Stimulated activated naive CD8-positive, alpha-beta T cell treated with anti-CD3 and anti-CD28 coated beads, Interleukin-15, amount 100 ng/mL, for 72 hours (primary cell): ENCODE data around the gene FGFRL1.
"Not testable (repeated sequence)": the region's sequence is repeated elsewhere in the genome, so short reads cannot be mapped to it uniquely, and the experiment has no call there.

Experiments used
- ATAC-seq: fragments of 150-1000 bp; cut with Tn5 transposase; 2 replicates; pipeline ENCODE4 v1.10.0; 2021; ENCODE audit warnings: mild to moderate bottlenecking, moderate library complexity
- DNase-seq, 2 donors: peaks; one replicate each; pipeline ENCODE4 v3.0.0; 2021 to 2022
- H3K27ac Mint-ChIP-seq, 2 donors: one replicate each; pipeline ENCODE4 v1.8.0; 2022; ENCODE audit warnings: mild to moderate bottlenecking in 2 of 2, mixed read lengths in 2 of 2, moderate library complexity in 2 of 2
- H3K27me3 Mint-ChIP-seq: one replicate; pipeline ENCODE4 v1.8.0; 2022; ENCODE audit warnings: mixed read lengths
- H3K4me1 Mint-ChIP-seq: one replicate; pipeline ENCODE4 v1.8.0; 2022; ENCODE audit warnings: mild to moderate bottlenecking, mixed read lengths
- H3K4me3 Mint-ChIP-seq, 2 donors: one replicate each; pipeline ENCODE4 v1.8.0; 2022; ENCODE audit warnings: mild to moderate bottlenecking in 2 of 2, mixed read lengths in 2 of 2, moderate library complexity in 1 of 2
- H3K9me3 Mint-ChIP-seq, 2 donors: one replicate each; pipeline ENCODE4 v1.8.0; 2022; ENCODE audit warnings: mixed read lengths in 2 of 2

Gene FGFRL1

DNA sequence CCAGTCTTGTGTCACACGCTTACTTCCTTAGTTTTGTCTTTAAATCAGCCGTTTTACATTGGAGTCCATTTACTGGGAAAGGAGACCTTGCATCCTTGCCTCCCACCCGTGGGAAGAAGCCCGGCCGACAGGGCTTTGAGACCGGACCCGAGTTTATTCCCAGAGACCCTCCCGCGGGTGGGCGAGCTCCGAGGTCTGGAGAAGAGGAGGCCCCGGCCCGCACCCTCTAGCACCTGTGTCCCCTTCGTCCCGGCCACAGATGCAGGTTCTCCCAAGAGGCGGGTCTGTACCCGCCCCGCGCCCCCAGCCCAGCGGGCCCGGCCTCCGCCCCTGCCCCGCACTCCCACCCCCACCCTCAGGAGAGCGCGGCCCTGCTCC, 14.4 kb upstream of the FGFRL1 start:
- no peak for DNase-seq
- no peak overlapping the region for H3K27ac Mint-ChIP-seq
- ATAC-seq, result peak; percentile 8
- no peaks in the 10 kb centered on the region for H3K9me3 Mint-ChIP-seq
- peak overlapping the region in 1 of 2 donors; percentile 46 for H3K4me3 Mint-ChIP-seq
- H3K4me1 Mint-ChIP-seq, result peaks cover 21% of the 10 kb centered on the region
- H3K27me3 Mint-ChIP-seq, result peaks cover 65% of the 10 kb centered on the region

- no peak for DNase-seq
- Mint-ChIP-seq H3K9me3 (no peaks in the 10 kb centered on the region), H3K27me3 (peaks cover 70% of the 10 kb centered on the region), H3K4me3 (peak overlapping the region in 1 of 2 donors; percentile 41), H3K27ac (no peak overlapping the region), H3K4me1 (peaks cover 21% of the 10 kb centered on the region)
- peak; percentile 40 for ATAC-seq
Measured at GRCh38 chr4:997375-998071, 13.9 kb upstream of the FGFRL1 start.

GRCh38 chr4:998096-998691, 13.2 kb upstream of the FGFRL1 start:
- Mint-ChIP-seq H3K27ac (no peak overlapping the region), H3K9me3 (no peaks in the 10 kb centered on the region), H3K27me3 (peaks cover 72% of the 10 kb centered on the region), H3K4me3 (peak overlapping the region; percentile 41 to 54), H3K4me1 (peaks cover 21% of the 10 kb centered on the region)
- ATAC-seq (no peak), DNase-seq (no peak)

DNA sequence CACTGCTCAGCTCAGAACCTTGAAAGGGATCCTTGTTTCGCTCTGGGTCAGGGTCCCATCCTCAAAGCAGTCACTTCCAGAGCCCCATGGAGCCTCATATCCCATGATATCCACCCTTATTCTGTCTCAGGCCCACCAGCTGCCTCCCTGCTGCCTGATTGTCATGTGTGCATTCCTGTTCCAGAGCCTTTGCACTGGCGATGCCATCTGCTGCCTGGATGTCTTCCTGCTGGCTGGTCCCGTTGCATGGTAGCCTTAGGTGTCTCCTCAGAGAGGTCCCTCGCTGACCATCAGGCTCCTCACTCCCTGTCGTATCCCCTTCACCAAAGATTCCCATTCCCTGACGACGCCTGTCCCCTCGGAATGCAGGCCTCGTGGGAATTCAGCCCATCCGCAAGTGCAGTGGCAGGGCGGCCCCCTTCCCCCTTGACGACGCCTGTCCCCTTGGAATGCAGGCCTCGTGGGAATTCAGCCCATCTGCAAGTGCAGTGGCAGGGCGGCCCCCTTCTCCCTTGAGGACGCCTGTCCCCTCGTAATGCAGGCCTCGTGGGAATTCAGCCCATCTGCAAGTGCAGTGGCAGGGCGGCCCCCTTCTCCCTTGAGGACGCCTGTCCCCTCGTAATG, 12.1 kb upstream of the FGFRL1 start:
- H3K9me3 Mint-ChIP-seq, ATAC-seq, DNase-seq, H3K4me3 Mint-ChIP-seq, H3K27ac Mint-ChIP-seq: not testable (repeated sequence)
- Mint-ChIP-seq H3K27me3 (peaks cover 83% of the 10 kb centered on the region), H3K4me1 (peaks cover 21% of the 10 kb centered on the region)

DNA sequence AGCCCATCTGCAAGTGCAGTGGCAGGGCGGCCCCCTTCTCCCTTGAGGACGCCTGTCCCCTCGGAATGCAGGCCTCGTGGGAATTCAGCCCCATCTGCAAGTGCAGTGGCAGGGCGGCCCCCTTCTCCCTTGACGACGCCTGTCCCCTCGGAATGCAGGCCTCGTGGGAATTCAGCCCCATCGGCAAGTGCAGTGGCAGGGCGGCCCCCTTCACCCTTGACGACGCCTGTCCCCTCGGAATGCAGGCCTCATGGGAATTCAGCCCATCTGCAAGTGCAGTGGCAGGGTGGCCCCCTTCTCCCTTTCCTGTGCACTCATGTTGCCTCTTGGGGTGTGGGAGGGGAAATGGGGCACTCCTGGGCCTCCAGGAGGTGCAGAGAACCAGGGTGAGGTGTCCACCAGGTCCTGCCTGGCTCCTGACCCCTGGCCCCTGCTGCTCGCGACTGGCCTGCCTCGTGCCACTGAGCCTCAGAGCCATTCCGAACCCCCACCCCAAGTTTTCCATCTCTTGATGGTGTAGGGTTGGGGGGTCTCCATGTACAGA, 11.5 kb upstream of the FGFRL1 start:
- Mint-ChIP-seq H3K4me3 (no peak overlapping the region), H3K27me3 (peaks cover 89% of the 10 kb centered on the region), H3K9me3 (no peaks in the 10 kb centered on the region), H3K4me1 (peaks cover 21% of the 10 kb centered on the region), H3K27ac (no peak overlapping the region)
- ATAC-seq, result no peak
- no peak for DNase-seq

- Mint-ChIP-seq H3K27ac (peak overlapping the region in 1 of 2 donors; percentile 78), H3K27me3 (peaks cover 91% of the 10 kb centered on the region), H3K9me3 (no peaks in the 10 kb centered on the region), H3K4me1 (peaks cover 21% of the 10 kb centered on the region), H3K4me3 (no peak overlapping the region)
- no peak for DNase-seq
- ATAC-seq, result peak; percentile 33
Measured at GRCh38 chr4:1000686-1001260, 10.7 kb upstream of the FGFRL1 start.

GRCh38 chr4:1001561-1002130, 9.8 kb upstream of the FGFRL1 start:
- no peak overlapping the region for H3K27ac Mint-ChIP-seq
- H3K4me3 Mint-ChIP-seq, result no peak overlapping the region
- ATAC-seq, result no peak
- peaks cover 21% of the 10 kb centered on the region for H3K4me1 Mint-ChIP-seq
- peaks cover 91% of the 10 kb centered on the region for H3K27me3 Mint-ChIP-seq
- H3K9me3 Mint-ChIP-seq, result peaks cover 0 to 1% of the 10 kb centered on the region in 2 donors
- DNase-seq, result no peak

DNA sequence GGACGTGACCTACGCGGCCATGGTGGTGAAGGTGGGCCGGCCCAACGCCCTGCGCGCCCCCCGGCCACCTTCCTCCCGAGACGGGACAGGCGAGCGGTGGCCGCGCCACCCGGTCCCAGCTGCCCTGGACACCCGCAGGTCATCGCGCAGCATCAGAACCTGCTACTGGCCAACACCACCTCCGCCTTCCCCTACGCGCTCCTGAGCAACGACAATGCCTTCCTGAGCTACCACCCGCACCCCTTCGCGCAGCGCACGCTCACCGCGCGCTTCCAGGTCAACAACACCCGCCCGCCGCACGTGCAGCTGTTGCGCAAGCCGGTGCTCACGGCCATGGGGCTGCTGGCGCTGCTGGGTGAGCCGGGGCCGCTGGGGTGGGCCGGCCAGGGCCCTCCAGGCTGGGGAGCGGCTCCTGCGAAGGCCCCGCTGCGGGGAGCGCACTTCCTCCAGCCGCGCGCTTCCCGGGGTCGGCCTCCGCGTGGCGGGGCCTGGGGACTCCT, 9.2 kb upstream of the FGFRL1 start:
- Mint-ChIP-seq H3K4me1 (peaks cover 17% of the 10 kb centered on the region), H3K9me3 (peaks cover 0 to 6% of the 10 kb centered on the region in 2 donors), H3K4me3 (peak overlapping the region in 1 of 2 donors; percentile 37), H3K27me3 (peaks cover 91% of the 10 kb centered on the region), H3K27ac (no peak overlapping the region)
- ATAC-seq, result no peak
- no peak for DNase-seq

DNA sequence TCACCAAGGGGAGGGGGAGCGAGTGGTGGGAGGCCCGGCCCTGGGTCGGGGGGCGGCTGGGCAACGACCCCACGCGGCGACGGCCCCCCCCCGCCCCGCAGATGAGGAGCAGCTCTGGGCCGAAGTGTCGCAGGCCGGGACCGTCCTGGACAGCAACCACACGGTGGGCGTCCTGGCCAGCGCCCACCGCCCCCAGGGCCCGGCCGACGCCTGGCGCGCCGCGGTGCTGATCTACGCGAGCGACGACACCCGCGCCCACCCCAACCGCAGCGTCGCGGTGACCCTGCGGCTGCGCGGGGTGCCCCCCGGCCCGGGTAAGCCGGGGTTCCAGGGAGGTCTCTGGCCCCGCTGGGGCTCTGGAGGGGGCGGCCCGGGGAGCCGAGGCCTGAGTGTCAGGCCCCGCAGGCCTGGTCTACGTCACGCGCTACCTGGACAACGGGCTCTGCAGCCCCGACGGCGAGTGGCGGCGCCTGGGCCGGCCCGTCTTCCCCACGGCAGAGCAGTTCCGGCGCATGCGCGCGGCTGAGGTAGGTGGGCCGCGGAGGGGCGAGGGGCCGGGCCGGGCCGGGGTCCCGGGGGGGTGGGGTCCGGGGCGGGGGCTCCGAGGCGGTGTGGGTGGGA, 8.7 kb upstream of the FGFRL1 start:
- Mint-ChIP-seq H3K9me3 (peaks cover 0 to 6% of the 10 kb centered on the region in 2 donors), H3K27ac (no peak overlapping the region), H3K27me3 (peaks cover 94% of the 10 kb centered on the region), H3K4me1 (peaks cover 16% of the 10 kb centered on the region), H3K4me3 (no peak overlapping the region)
- ATAC-seq (peak; percentile 21), DNase-seq (no peak)

DNA sequence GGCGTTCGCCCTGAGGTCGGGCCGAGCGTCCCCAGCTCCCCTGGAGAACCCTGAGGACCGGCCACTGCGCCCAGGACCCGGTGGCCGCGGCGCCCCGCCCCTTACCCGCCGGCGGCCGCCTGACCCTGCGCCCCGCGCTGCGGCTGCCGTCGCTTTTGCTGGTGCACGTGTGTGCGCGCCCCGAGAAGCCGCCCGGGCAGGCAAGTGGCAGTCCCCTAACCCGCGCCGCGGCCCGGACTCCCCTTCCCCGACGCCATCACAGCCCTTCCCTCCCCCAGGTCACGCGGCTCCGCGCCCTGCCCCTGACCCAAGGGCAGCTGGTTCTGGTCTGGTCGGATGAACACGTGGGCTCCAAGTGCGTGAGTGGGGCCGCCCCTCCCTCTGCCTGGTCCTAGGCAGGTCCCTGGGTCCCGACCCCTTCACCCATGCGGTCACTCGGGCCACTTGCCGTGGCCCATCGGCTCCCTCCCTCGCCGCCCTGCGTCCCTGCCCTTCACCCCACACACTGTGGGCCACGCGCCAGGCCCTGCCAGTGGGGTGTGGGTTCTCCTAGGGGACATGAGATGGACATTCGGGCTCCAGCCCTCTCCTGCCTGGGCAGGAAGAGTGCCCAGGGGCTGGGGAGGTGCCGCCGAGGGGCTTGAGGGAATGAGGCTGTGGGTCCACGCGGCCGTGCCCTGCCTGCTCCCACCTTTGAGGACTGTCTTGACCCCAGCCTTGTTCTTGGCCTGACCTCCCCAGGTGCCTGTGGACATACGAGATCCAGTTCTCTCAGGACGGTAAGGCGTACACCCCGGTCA, 8.0 kb upstream of the FGFRL1 start:
- H3K27ac Mint-ChIP-seq, result no peak overlapping the region
- ATAC-seq (peak; percentile 31), DNase-seq (no peak)
- H3K27me3 Mint-ChIP-seq, result peaks cover 94% of the 10 kb centered on the region
- H3K9me3 Mint-ChIP-seq, result peaks cover 0 to 6% of the 10 kb centered on the region in 2 donors
- H3K4me1 Mint-ChIP-seq, result peaks cover 9% of the 10 kb centered on the region
- peak overlapping the region in 1 of 2 donors; percentile 18 for H3K4me3 Mint-ChIP-seq

- H3K4me1 Mint-ChIP-seq, result peaks cover 8% of the 10 kb centered on the region
- DNase-seq (no peak), ATAC-seq (no peak)
- H3K27ac Mint-ChIP-seq, result no peak overlapping the region
- H3K9me3 Mint-ChIP-seq, result peaks cover 0 to 6% of the 10 kb centered on the region in 2 donors
- H3K27me3 Mint-ChIP-seq, result peaks cover 94% of the 10 kb centered on the region
- no peak overlapping the region for H3K4me3 Mint-ChIP-seq
Measured at GRCh38 chr4:1004071-1004418, 7.4 kb upstream of the FGFRL1 start.

- peaks cover 90% of the 10 kb centered on the region for H3K27me3 Mint-ChIP-seq
- ATAC-seq (no peak), DNase-seq (no peak)
- peaks cover 8% of the 10 kb centered on the region for H3K4me1 Mint-ChIP-seq
- H3K9me3 Mint-ChIP-seq, result peaks cover 0 to 6% of the 10 kb centered on the region in 2 donors
- H3K27ac Mint-ChIP-seq, result no peak overlapping the region
- no peak overlapping the region for H3K4me3 Mint-ChIP-seq
Measured at GRCh38 chr4:1004557-1005485, 6.6 kb upstream of the FGFRL1 start.

- peaks cover 70% of the 10 kb centered on the region for H3K27me3 Mint-ChIP-seq
- ATAC-seq, result no peak
- peaks cover 17% of the 10 kb centered on the region for H3K4me1 Mint-ChIP-seq
- DNase-seq, result no peak
- H3K27ac Mint-ChIP-seq, result no peak overlapping the region
- H3K9me3 Mint-ChIP-seq, result peaks cover 0 to 6% of the 10 kb centered on the region in 2 donors
- no peak overlapping the region for H3K4me3 Mint-ChIP-seq
Measured at GRCh38 chr4:1006856-1007255, 4.6 kb upstream of the FGFRL1 start.
